Erythroblast (primary cell): ENCODE results near the gene MED16.
"Not testable (repeated sequence)": the region's sequence is repeated elsewhere in the genome, so short reads cannot be mapped to it uniquely, and the experiment has no call there.

ENCODE experiments used
- GATA1 ChIP-seq: IDR thresholded peaks from 2 replicates; pipeline ENCODE4 v1.6.1; 2011; ENCODE audit warnings: low read depth, mild to moderate bottlenecking, control low read depth, low read length, moderate library complexity
- POLR2A ChIP-seq: IDR thresholded peaks from 2 replicates; pipeline ENCODE4 v1.6.1; 2011; ENCODE audit warnings: mild to moderate bottlenecking, low read length

DNA sequence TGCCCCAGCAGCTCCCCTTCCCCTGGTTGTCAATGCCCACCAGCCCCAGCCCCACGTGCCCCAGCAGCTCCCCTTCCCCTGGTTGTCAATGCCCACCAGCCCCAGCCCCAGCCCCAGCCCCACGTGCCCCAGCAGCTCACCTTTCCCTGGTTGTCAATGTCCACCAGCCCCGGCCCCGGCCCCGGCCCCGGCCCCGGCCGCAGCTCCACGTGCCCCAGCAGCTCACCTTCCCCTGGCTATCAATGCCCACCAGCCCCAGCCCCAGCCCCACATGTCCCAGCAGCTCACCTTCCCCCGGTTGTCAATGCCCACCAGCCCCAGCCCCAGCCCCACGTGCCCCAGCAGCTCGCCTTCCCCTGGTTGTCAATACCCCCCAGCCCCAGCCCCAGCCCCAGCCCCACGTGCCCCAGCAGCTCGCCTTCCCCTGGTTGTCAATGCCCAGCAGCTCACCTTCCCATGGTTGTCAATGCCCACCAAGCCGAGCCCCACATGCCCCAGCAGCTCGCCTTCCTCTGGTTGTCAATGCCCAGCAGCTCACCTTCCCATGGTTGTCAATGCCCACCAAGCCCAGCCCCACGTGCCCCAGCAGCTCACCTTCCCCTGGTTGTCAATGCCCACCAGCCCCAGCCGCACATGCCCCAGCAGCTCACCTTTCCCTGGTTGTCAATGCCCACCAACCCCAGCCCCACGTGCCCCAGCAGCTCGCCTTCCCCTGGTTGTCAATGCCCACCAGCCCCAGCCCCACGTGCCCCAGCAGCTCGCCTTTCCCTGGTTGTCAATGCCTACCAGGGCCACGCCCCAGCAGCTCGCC is 14.0 kb downstream of the MED16 start:
- not testable (repeated sequence) for TF ChIP-seq POLR2A, GATA1
